Fibroblast of lung (primary cell): Measurements from ENCODE around the gene JAZF1. TPM values are rescaled to one million over a fixed set of nuclear protein-coding genes. Genes with fewer than 3 reads are reported as not detected.

ENCODE experiments used
- DNase-seq, 2 donors: peaks; one replicate each; pipeline versions ENCODE4 v3.0.0 to v3.0.0-alpha.2; 2010; ENCODE audit warnings: low read depth in 2 of 2
- H2AFZ ChIP-seq: 2 replicates; pipeline ENCODE4 v1.5.1; 2012; ENCODE audit warnings: low read length, control low read depth, inconsistent platforms
- H3K27ac ChIP-seq: 2 replicates; pipeline ENCODE4 v1.5.1; 2011; ENCODE audit warnings: low read length, control low read depth; ENCODE audit not compliant: insufficient read depth
- H3K27me3 ChIP-seq: 2 replicates; pipeline ENCODE4 v1.5.1; 2011; ENCODE audit warnings: mild to moderate bottlenecking, low read length; ENCODE audit not compliant: control insufficient read depth, insufficient read depth
- H3K36me3 ChIP-seq: 2 replicates; pipeline ENCODE4 v1.5.1; 2011; ENCODE audit warnings: low read length; ENCODE audit not compliant: control insufficient read depth, insufficient read depth
- H3K4me1 ChIP-seq: 2 replicates; pipeline ENCODE4 v1.5.1; 2011; ENCODE audit warnings: low read length; ENCODE audit not compliant: control insufficient read depth, insufficient read depth; ENCODE audit errors: extremely low read depth
- H3K4me2 ChIP-seq: 2 replicates; pipeline ENCODE4 v1.5.1; 2011; ENCODE audit warnings: low read length, control low read depth; ENCODE audit not compliant: insufficient read depth; ENCODE audit errors: extremely low read depth
- H3K4me3 ChIP-seq, 4 experiments: fragments of 200-600 bp in 1 of 4; sonication (generic) in 1 of 4; replicated peaks in 1 of 4; 2 replicates each; pipeline ENCODE4 v1.5.1; 2011 to 2016; ENCODE audit warnings: low read length in 4 of 4, low read depth in 3 of 4, mild to moderate bottlenecking in 3 of 4, control low read depth in 2 of 4, inconsistent platforms in 1 of 4, mixed read lengths in 1 of 4; ENCODE audit not compliant: insufficient read depth in 1 of 4; ENCODE audit errors: control extremely low read depth in 1 of 4
- H3K79me2 ChIP-seq: 2 replicates; pipeline ENCODE4 v1.5.1; 2012; ENCODE audit warnings: mild to moderate bottlenecking, low read length, inconsistent platforms; ENCODE audit not compliant: control insufficient read depth, insufficient read depth
- H3K9ac ChIP-seq: 2 replicates; pipeline ENCODE4 v1.5.1; 2011; ENCODE audit warnings: mild to moderate bottlenecking, low read length, control low read depth; ENCODE audit not compliant: insufficient read depth
- H3K9me3 ChIP-seq: 2 replicates; pipeline ENCODE4 v1.5.1; 2012; ENCODE audit warnings: low read depth, low read length; ENCODE audit not compliant: control insufficient read depth, insufficient read depth
- H4K20me1 ChIP-seq: 2 replicates; pipeline ENCODE4 v1.5.1; 2011; ENCODE audit warnings: low read length; ENCODE audit not compliant: control insufficient read depth, insufficient read depth; ENCODE audit errors: extremely low read depth
- CTCF ChIP-seq, 2 donors: IDR thresholded peaks in 1 of 2; conservative IDR thresholded peaks in 1 of 2; 1 replicate in 1 of 2; 2 replicates in 1 of 2; pipeline ENCODE4 v1.5.1; 2011 to 2012; ENCODE audit warnings: low read length in 2 of 2, control low read depth in 1 of 2, inconsistent platforms in 1 of 2, low read depth in 1 of 2, mild to moderate bottlenecking in 1 of 2
- EZH2 ChIP-seq: IDR thresholded peaks from 2 replicates; pipeline ENCODE4 v1.5.1; 2012; ENCODE audit warnings: low read length, control low read depth, mild to moderate bottlenecking; ENCODE audit errors: missing control alignments
- polyA plus RNA-seq, 2 donors: library from polyadenylated mRNA; depleted of rRNA in 1 of 2; stranded (reverse) in 1 of 2; unstranded in 1 of 2; fragments of >200 nt; gene quantifications; 2 replicates each; pipeline ENCODE4 v1.2.1, GENCODE V29; 2011 to 2012; ENCODE audit warnings: missing spikeins in 1 of 2
- total RNA-seq: library from RNA; depleted of rRNA; stranded (reverse); fragments of >200 nt; gene quantifications from 2 replicates; pipeline ENCODE4 v1.2.1, GENCODE V29; 2014

The JAZF1 gene
- total and polyA plus RNA-seq, 2 donors (not counting 1 experiment from before 2014, with no cell fraction given) = 9.1 to 9.3 TPM

- DNase-seq = peak in 1 of 2 donors; percentile 57
- TF ChIP-seq CTCF (conservative IDR thresholded peaks at IDR 0.05 in 1 of 2, IDR thresholded peaks at IDR 0.05 in 1 of 2; ENCODE audit: low read depth in 1 of 2, low read length in 2 of 2) (no peak), EZH2 (no peak)
- no peaks in the 10 kb centered on the region for H3K79me2 ChIP-seq
- no peak overlapping the region for H3K27ac ChIP-seq
- H3K4me2 ChIP-seq = no peak overlapping the region
- no peaks in the 10 kb centered on the region for H3K27me3 ChIP-seq
- H3K4me1 ChIP-seq = peaks cover 12% of the 10 kb centered on the region
- no peaks in the 10 kb centered on the region for H4K20me1 ChIP-seq
- no peaks in the 10 kb centered on the region for H3K9me3 ChIP-seq
- H3K4me3 ChIP-seq = no peak overlapping the region
- no peak overlapping the region for H3K9ac ChIP-seq
- H3K36me3 ChIP-seq = no peaks in the 10 kb centered on the region
- H2AFZ ChIP-seq = no peak overlapping the region
These were observed 23.4 kb downstream of the JAZF1 start for GRCh38 chr7:28157076-28157745.

- no peaks in the 10 kb centered on the region for H4K20me1 ChIP-seq
- no peaks in the 10 kb centered on the region for H3K27me3 ChIP-seq
- no peak overlapping the region for H3K27ac ChIP-seq
- TF ChIP-seq EZH2 (no peak), CTCF (conservative IDR thresholded peaks at IDR 0.05 in 1 of 2, IDR thresholded peaks at IDR 0.05 in 1 of 2; ENCODE audit: low read depth in 1 of 2, low read length in 2 of 2) (no peak)
- H3K9me3 ChIP-seq = no peaks in the 10 kb centered on the region
- H3K79me2 ChIP-seq = no peaks in the 10 kb centered on the region
- no peak for DNase-seq
- H3K4me1 ChIP-seq = peaks cover 12% of the 10 kb centered on the region
- no peak overlapping the region for H3K4me2 ChIP-seq
- no peak overlapping the region for H3K9ac ChIP-seq
- no peak overlapping the region for H2AFZ ChIP-seq
- H3K4me3 ChIP-seq = no peak overlapping the region
- no peaks in the 10 kb centered on the region for H3K36me3 ChIP-seq
These were observed 24.2 kb downstream of the JAZF1 start for GRCh38 chr7:28156401-28156800.

GRCh38 chr7:28155964-28156363 lies 24.6 kb downstream of the JAZF1 start:
- H3K9ac ChIP-seq = no peak overlapping the region
- DNase-seq = peak; percentile 83
- H3K27me3 ChIP-seq = no peaks in the 10 kb centered on the region
- no peaks in the 10 kb centered on the region for H4K20me1 ChIP-seq
- TF ChIP-seq EZH2 = no peak
- no peak for TF ChIP-seq CTCF (conservative IDR thresholded peaks at IDR 0.05 in 1 of 2, IDR thresholded peaks at IDR 0.05 in 1 of 2; ENCODE audit: low read depth in 1 of 2, low read length in 2 of 2)
- peaks cover 12% of the 10 kb centered on the region for H3K4me1 ChIP-seq
- H3K27ac ChIP-seq = no peak overlapping the region
- no peaks in the 10 kb centered on the region for H3K9me3 ChIP-seq
- no peaks in the 10 kb centered on the region for H3K79me2 ChIP-seq
- no peak overlapping the region for H3K4me3 ChIP-seq
- no peak overlapping the region for H3K4me2 ChIP-seq
- no peak overlapping the region for H2AFZ ChIP-seq
- no peaks in the 10 kb centered on the region for H3K36me3 ChIP-seq
